Activated CD8-positive, alpha-beta memory T cell treated with anti-CD3 and anti-CD28 coated beads for 48 hours (primary cell): ENCODE measurements around the gene KCTD13.
"Not testable (repeated sequence)": the region's sequence is repeated elsewhere in the genome, so short reads cannot be mapped to it uniquely, and the experiment has no call there.

Experiments used
- DNase-seq, 3 experiments: peaks; one replicate each; pipeline ENCODE4 v3.0.0-alpha.2; 2020; ENCODE audit warnings: low read depth in 2 of 3, low spot score in 2 of 3

Gene KCTD13, protein sequence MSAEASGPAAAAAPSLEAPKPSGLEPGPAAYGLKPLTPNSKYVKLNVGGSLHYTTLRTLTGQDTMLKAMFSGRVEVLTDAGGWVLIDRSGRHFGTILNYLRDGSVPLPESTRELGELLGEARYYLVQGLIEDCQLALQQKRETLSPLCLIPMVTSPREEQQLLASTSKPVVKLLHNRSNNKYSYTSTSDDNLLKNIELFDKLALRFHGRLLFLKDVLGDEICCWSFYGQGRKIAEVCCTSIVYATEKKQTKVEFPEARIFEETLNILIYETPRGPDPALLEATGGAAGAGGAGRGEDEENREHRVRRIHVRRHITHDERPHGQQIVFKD

DNA sequence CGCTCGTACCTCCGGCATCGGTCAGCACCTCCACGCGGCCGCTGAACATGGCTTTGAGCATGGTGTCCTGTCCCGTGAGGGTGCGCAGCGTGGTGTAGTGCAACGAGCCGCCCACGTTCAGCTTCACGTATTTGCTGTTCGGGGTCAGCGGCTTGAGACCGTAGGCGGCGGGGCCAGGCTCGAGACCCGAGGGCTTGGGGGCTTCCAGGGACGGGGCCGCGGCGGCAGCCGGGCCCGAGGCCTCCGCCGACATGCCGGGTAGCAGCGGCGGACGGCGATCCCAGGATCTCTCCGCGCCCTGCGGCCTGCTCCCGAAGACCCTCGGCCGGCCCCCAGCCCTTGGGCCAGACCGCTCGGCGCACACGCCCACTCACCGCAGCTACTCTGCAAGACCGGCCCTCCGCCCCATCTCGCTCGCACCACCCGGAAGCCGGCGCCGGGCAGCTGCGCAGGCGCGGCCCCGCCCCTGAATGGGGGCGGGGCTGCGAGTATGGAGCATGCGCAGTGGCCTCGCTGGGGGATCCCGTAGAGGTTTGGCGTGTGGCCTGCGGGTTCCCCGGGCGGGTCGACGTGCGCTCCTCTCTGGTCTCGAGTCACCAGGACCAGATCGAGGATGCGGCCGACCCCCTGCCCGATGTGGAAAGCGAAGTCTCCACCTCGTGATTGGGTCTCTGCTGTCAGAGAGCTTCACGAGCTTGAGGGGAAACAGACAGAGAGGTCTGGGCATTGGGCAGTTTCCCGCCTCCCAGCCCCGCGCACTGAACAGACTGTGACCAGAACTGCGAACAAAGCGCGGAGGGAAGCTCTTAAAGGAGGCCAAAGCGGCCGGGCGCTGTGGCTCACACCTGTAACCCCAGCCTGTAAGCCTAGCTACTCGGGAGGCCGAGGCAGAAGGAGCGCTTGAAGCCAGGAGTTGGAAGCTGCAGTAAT is at the start of gene KCTD13:
Gene KCTD13, minus strand, starts transcription at position 446 of the 930 bp plus-strand sequence. Its CDS starts 193 bp downstream, at position 253.
- DNase-seq, result peak; percentile 92 to 96 (median 93)

DNA sequence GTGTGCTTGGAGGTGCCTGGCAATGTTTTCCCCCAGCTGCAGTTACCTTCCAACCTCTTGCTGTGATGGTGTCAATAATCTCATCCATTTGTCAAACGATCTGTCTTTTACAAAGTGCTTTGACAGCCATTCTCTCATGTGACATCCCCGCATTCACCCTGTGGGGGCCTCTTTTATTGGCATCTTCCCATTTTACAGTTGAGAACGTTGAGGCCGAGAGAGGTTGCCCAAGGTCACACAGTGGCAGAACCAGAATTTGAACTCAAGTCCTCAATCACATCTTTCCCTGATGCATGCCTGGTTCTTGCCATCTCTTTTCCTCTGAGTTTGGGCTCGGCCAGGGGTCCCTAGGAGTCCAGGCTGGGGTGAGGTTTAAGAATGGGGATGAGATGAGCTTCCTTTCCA is 49.1 kb upstream of the KCTD13 start:
- DNase-seq, result no peak

DNA sequence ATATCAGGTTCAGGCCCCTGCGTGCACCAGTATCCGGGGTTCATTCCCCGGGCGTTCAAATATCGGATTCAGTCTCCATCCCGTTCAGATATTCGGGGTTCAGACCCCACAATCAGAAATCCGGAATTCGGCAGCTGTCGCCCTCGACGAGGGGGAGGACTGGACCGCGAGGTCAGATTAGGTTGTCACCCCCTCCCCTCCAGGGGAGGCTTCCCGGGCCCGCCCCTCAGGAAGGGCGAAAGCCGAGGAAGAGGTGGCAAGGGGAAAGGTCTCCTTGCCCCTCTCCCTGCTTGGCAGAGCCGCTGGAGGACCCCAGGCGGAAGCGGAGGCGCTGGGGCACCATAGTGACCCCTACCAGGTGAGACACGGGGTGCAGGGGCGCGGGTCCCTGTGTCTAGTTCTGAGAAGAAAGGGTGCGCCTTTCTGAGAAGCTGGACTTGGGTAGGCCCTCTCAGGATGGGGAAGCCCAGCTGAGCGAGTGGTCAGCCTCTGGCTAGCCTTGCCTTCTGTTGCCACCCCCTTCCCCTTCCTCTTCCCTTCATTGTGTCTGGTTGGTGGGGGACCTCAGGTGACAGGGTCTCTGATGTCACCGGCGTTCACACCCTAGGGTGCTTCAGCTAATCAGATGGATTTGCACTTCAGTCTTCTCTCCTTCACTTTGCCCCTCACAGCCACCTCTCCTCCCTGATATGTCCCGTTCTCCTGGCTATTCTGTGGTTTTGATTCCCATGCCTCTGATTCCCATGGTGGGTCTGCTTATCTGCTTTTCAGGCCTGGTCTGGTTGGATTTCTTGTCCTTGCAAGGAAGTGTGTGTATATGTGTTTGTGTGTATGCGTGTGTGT is 48.5 kb upstream of the KCTD13 start:
- no peak for DNase-seq

DNA sequence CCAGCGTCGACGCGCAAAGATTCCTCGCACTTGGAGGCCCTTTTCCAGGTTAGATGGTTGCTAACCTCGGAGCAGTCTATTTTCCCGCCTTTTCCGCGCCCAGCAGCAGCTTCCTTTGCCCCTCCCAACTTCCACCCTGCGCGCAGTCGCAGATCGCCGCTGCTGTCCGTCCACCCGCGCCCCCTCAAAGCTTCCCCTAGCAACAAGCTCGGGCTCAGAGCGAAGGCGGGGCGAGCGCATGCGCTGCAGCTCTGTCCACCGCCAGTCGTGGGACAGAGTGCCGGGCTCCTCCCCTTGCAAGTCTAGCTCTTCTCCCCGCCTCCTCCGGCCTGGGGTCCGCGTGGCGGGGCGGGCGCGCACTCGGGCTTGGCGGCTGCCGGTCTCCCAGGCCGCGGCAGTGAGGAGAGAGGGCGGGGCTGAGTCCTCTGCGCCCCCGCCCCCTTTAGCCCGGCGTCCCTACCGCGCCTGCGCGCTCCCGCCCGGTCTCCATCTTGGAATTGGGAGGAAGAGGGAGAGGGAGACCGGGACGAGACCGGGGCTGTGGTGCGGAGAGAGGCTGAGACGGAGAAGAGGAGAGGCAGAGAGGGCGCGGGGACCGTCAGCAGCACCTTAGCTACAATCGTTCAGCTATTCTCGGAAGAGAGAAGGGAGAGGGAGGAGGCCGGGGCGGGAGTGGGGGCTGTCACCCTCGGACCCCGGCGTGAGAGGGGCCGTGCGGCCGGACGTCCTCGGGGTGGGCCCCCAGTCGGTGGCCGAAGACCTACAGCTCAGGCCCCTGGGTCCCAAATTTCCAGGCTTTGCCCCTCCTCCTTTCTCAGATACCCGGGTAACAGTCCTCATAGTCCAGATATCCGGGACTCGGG is 47.6 kb upstream of the KCTD13 start, which contains the start of gene TAOK2:
Gene TAOK2, plus strand, starts transcription at position 485 of the 863 bp plus-strand sequence. CDS start 3,905 bp downstream, outside the sequence.
- peak; percentile 92 to 99 (median 92) for DNase-seq

DNA sequence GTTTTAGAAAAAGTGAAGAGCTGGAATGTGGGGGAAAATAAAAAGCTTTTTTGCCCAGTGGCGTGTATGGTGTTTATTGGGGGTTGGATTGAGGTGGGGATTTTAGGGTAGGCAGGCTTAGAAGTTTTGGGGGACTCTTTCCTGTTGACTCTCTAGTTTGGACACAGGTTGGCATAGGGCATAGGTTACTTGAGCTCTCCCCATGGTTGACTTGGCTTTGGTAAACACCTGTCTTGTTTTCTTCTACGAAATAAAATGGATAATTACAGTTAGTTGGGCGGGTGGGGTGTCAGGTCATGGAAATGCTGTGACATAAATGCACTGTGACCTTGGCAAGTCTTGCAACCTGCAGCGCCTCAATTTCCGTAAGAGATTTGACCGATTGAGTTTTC is 47.0 kb upstream of the KCTD13 start:
- no peak for DNase-seq

DNA sequence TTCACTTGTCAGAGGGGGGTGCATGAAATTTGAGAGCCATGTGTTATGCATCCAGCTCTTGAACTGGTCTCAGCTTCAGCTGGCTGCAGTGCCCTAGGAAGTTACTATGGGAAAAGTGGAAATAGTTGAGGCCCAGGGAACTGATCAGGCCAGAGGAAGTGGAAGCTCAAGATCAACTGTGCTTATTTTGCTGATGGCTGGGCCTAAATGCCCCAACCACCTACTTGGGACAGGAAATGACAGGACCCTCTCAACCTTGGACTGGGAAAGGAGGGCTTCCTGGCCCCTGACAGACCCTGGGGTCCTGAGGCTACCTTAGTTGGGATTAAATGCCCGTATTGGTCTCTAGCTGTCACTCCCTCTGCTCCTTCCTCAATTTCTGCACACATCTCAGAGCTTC is 46.5 kb upstream of the KCTD13 start:
- no peak for DNase-seq

DNA sequence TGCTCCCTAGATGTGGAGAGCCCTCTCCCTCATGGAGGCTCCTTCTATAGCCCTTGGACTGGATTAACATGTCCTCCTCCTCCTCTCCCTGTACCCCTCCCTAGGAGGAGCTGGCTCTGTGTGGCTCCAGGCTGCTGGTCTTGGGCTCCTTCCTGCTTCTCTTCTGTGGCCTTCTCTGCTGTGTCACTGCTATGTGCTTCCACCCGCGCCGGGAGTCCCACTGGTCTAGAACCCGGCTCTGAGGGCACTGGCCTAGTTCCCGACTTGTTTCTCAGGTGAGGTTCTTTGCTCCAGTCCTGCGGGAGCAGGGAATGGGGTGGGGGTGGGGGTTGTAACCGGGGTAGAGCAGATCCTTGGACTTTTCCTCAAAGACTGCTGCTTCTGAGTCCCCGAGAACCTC is 45.3 kb upstream of the KCTD13 start:
- DNase-seq, result no peak

DNA sequence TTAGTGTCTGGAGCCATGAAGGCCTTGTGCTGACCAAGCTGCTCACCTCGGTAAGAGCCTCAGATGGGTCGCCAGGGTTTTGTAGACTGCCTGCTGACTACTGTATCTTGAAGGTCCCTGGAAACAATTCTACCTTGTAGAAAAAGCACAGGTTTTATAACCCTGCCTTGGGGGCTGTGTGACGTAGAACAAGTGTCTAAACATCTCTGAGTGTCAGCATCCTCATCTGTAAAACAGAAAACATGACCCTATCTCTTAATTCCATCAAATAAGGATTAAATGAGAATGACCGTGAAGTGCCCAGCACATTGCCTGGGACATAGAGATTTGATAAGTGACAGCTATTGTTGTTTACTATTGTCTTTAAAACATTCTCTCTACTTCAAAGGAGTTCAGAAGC is 42.2 kb upstream of the KCTD13 start:
- no peak for DNase-seq

DNA sequence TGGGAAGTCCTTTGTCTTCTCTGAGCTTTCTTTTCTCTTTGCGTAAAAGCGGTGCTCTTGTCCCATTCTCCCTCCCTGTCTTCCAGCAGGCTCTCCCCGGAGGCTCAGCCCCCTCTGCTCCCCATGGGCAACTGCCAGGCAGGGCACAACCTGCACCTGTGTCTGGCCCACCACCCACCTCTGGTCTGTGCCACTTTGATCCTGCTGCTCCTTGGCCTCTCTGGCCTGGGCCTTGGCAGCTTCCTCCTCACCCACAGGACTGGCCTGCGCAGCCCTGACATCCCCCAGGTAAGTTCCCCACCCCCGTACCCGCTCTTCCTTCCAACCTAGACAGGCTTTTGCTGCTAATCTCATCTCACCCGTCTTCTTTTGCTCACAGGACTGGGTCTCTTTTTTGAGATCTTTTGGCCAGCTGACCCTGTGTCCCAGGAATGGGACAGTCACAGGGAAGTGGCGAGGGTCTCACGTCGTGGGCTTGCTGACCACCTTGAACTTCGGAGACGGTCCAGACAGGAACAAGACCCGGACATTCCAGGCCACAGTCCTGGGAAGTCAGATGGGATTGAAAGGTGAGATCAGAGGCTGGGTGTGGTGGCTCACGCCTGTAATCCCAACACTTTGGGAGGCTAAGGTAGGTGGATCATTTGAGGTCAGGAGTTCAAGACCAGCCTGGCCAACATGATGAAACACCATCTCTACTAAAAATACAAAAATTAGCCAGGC is 37.2 kb upstream of the KCTD13 start:
- no peak for DNase-seq

DNA sequence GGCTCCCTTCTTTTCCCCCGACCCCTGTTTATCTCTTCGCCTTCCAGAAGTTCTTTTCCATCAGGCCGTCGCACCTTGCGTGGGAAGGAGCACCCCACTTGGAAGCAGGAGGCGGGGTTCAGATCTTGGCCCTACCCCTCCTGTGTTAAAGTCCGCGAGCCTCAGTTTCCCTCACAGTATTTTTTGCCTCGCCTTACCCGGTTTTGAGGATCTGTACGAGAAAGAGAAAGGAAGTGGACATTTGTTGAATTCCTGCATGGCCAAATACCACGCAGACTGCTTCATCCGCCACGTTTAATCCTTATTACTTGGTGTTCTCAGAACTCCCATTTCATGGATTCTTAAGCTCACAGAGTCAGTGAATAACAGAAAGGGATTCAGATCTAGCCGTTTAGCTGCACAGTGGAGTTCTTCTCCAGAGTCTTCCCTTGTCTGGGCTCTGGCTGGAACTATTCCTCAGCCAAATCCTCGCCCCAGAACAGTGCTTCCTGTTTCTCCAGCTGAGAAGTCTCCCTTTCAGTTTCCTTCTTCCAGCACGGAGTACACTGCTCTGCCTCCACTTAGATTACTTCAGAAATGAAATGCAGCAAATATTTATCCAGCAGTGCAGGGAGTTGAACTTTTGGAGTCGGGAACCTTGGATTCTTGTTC is 36.4 kb upstream of the KCTD13 start:
- DNase-seq, result no peak

DNA sequence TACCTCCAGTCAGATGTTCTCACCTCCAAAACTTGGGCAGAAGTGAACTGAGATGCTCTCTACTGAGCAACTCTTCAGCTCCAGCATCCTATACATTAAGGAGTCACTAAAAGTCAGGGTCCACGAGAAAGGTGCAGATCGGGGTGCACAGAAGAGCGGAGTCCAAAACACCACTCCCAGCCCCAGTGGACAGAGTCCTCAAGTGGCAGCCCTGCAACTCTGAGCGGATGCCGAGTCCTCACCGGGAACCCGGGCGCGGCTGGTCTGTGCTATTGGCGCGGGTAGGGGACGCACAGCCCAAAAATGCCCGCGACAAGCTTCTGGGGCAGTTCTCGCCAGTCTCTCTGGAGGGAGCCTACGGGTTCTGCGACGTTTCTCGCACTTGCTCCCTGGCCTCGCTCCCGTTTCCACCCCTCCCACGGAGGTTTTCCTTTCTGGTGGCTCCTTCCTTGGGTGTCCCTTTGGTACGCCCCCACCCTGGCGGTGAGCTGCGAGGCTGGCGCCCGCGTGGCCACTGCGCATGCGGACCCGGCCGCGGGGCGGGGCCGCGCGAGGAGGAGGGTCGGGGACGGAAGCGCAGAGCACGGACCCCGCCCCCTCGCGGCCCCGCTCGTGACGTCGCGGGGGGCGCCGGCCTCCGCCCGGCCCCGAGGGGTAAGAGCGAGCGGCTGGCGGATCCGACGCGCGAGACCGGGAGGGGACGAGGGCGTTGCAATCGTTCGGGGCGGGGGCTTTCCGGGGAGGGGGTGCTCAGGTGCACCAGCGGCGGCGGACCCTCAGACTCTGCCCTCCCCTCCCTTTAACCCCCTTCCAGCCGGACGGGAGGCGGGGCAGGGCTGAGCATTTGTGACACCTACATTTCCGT is 35.7 kb upstream of the KCTD13 start, which contains the start of gene TMEM219:
Gene TMEM219, plus strand, starts transcription at position 601 of the 865 bp plus-strand sequence. CDS start 1,065 bp downstream, outside the sequence.
- DNase-seq, result peak; percentile 85 to 91 (median 86)

DNA sequence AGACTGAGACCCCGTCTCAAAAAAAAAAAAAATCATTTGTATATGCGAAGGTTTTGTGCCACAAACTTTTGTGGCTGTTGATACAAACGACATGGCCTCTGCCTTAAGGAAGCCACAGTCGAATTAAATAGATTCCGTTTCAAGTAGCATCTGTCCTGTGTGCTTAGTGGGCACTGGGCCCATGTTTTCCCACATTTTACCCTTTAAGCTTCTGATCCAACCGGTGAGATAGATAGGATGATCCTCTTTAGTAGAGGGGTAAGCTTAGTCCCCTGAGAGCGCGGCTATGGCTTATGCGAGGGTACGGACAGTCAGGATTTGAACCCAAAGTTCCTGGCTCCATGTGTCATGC is 35.1 kb upstream of the KCTD13 start:
- no peak for DNase-seq

DNA sequence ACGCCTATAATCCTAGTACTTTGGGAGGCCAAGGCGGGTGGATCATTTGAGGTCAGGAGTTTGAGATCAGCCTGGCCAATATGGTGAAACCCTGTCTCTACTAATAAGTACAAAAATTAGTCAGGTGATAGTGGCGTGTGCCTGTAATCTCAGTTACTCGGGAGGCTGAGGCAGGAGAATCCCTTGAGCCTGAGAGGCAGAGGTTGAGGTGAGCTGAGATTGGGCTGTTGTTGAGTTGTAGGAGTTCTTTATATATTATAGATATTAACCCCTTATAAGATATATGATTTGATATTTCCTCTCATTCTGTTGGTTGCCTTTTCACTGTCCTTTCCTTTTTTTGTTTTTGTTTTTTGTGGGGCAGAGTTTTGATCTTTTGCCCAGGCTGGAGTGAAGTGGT is 33.8 kb upstream of the KCTD13 start:
- not testable (repeated sequence) for DNase-seq

DNA sequence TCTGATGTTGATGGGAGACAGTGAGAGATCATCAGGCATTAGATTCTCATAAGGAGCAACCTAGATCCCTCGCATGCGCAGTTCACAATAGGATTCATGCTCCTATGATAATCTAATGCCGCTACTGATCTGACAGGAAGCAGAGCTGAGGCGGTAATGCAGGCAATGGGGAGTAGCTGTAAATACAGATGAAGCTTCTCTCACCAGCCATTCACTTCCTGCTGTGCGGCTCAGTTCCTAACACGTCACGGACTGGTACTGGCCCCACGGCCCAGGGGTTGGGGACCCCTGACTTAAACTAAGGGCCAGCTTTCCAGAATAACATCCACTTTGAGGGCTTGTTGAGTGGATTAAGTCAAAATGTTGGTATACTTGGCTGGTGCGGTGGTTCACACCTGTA is 33.3 kb upstream of the KCTD13 start:
- DNase-seq, result no peak

DNA sequence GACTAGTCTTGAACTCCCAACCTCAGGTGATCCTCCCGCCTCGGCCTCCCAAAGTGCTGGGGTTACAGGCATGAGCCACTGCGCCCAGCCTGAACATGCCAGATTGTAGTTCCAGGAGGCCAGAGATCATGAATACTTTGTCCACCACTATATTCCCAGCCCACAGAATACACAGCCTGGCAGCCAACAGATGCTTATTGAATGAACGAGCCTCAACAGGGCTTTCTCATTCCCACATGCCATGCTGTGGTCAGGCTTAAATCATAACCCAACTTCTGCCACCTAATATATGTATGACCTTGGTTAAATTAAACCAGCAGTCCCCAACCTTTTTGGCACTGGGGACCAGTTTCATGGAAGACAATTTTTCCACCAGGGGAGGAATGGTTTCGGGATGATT is 32.7 kb upstream of the KCTD13 start:
- no peak for DNase-seq

DNA sequence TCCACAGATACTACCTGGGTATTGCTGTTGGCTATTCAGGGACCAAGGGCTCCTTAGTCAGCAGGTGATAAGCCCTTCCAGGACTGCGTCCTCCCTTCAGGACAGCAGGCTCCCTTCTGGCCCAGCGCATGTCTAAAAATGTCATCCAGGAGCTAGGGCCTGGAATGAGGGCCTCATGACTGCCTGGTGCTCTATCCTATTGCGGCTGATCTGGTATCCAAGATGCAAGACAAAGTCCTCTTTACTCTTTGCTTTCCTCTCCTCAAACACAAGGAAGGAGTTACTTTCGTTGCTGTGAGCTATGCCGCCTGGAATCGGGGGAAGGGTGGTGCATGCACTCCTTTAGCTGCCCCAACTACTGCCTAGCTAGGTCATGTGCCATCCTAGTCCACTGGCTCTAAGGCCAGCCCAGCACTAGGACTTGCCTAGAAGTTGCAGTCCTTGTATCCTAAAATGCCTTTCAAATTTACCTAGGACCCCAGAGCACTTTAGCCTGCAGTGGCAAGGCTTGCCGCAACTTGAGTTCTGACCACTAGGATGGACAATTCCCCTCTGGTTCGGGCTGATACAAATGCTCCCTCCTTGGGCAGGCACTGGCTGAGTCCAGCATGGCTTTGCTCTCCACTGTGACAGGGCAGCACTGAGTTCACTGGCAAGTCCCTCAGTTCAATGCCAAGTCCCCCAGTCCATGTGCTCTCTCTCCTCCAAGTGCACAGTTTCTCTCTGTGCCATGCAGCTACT is 25.8 kb upstream of the KCTD13 start:
- DNase-seq, result no peak

DNA sequence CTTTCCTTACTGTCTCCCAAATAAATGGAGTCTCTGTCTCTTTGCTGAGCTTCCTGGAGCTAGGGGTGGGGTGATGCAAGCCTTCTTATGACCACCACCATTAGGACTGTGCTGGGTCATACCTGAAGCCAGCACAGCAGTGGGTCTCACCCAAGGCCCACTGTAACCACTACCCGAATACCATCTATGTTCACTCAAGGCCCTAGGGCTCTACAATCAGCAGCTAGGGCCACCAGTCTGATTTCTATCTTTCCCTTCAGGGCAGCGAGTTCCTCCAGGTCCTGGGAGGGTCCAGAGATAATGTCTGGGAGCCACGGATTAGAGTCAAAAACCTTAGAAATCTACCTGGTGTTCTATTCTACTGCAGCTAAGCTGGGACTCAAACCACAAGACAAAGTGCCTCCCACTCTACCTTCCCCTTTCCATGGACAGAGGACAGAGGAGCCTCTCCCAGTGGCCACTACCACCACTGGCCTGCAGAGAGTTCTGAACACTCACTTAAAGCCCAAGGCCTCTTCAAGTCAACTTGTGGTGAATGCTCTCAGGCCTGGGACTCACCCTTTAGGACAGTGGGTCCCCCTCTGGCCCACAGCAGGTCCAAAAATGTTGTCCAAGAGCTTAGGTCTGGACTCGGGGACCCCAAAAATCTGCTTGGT is 24.9 kb upstream of the KCTD13 start:
- DNase-seq, result no peak
